B cell (primary cell): ENCODE data around the gene SPACA5B. TPM values are rescaled to one million over a fixed set of nuclear protein-coding genes. Genes with fewer than 3 reads are reported as not detected.
"Not testable (repeated sequence)": the region's sequence is repeated elsewhere in the genome, so short reads cannot be mapped to it uniquely, and the experiment has no call there.

Experiments used
- ATAC-seq: fragments of 200-7000 bp; cut with Tn5 transposase; one replicate; pipeline ENCODE4 v1.10.0; 2021; ENCODE audit warnings: low read depth, mild to moderate bottlenecking, moderate number of reproducible peaks, moderate library complexity
- CTCF ChIA-PET: fragments of 350-600 bp; sonication (Branson Sonifier 250); formaldehyde crosslinking; loops from one replicate; lab custom pipeline; 2021; ENCODE audit warnings: antibody characterized with exemption, inconsistent platforms; lab: Charles Lee
- POLR2A ChIA-PET: fragments of 350-600 bp; sonication (Branson Sonifier 250); formaldehyde crosslinking; loops from one replicate; lab custom pipeline; 2021; ENCODE audit warnings: antibody characterized with exemption; lab: Charles Lee
- DNase-seq: peaks from one replicate; pipeline ENCODE4 v3.0.0; 2013
- H2AFZ ChIP-seq: 2 replicates; pipeline ENCODE4 v1.6.1; 2012; ENCODE audit warnings: mild to moderate bottlenecking, low read depth, low read length; ENCODE audit not compliant: insufficient read depth, poor library complexity, severe bottlenecking
- H3K27ac ChIP-seq, 2 donors: 1 replicate in 1 of 2; 2 replicates in 1 of 2; pipeline ENCODE4 v1.5.1; 2012 to 2013; ENCODE audit warnings: low read length in 2 of 2, mild to moderate bottlenecking in 2 of 2, moderate library complexity in 1 of 2
- H3K27me3 ChIP-seq, 4 experiments: fragments of 200-600 bp in 1 of 4; sonication (generic) in 1 of 4; replicated peaks in 1 of 4; 1 replicate in 2 of 4; 2 replicates in 2 of 4; pipeline versions ENCODE4 v1.6.1 to v1.7.0; 2013 to 2016; ENCODE audit warnings: low read length in 3 of 4, mild to moderate bottlenecking in 2 of 4, mixed read lengths in 1 of 4, moderate library complexity in 1 of 4; ENCODE audit not compliant: insufficient read depth in 4 of 4, control insufficient read depth in 3 of 4; ENCODE audit errors: control extremely low read depth in 1 of 4
- H3K36me3 ChIP-seq, 2 experiments: replicated peaks in 1 of 2; 1 replicate in 1 of 2; 2 replicates in 1 of 2; pipeline versions ENCODE4 v1.6.1 to v1.7.1; 2013; ENCODE audit warnings: low read length in 1 of 2; ENCODE audit not compliant: insufficient read depth in 2 of 2, control insufficient read depth in 1 of 2; ENCODE audit errors: control extremely low read depth in 1 of 2, extremely low read depth in 1 of 2
- H3K4me1 ChIP-seq, 2 donors: fragments of 200-600 bp in 1 of 2; sonication (generic) in 1 of 2; 1 replicate in 1 of 2; 2 replicates in 1 of 2; pipeline versions ENCODE4 v1.5.1 to v1.6.1; 2013 to 2017; ENCODE audit warnings: low read length in 2 of 2; ENCODE audit not compliant: control insufficient read depth in 2 of 2, insufficient read depth in 2 of 2
- H3K4me2 ChIP-seq: replicated peaks from 2 replicates; pipeline ENCODE3; 2012; ENCODE audit warnings: mild to moderate bottlenecking, low read depth, low read length; ENCODE audit not compliant: poor library complexity, severe bottlenecking
- H3K4me3 ChIP-seq, 5 experiments: fragments of 200-600 bp in 1 of 5; sonication (generic) in 1 of 5; 1 replicate in 3 of 5; 2 replicates in 2 of 5; pipeline versions ENCODE4 v1.5.1 to v1.7.0; 2011 to 2016; ENCODE audit warnings: low read length in 4 of 5, mild to moderate bottlenecking in 4 of 5, low read depth in 2 of 5, control low read depth in 1 of 5, moderate library complexity in 1 of 5; ENCODE audit not compliant: insufficient read depth in 1 of 5; ENCODE audit errors: control extremely low read depth in 1 of 5, extremely low read depth in 1 of 5
- H3K79me2 ChIP-seq: fragments of 200-600 bp; sonication (generic); one replicate; pipeline ENCODE4 v1.6.0; 2016; ENCODE audit warnings: low read length; ENCODE audit not compliant: control insufficient read depth, insufficient read depth
- H3K9ac ChIP-seq: fragments of 200-600 bp; sonication (generic); 2 replicates; pipeline ENCODE4 v1.6.1; 2017; ENCODE audit warnings: mild to moderate bottlenecking, low read length, moderate library complexity
- H3K9me3 ChIP-seq, 3 donors: one replicate each; pipeline versions ENCODE4 v1.6.1 to v1.7.1; 2013; ENCODE audit warnings: low read length in 2 of 3; ENCODE audit not compliant: control insufficient read depth in 2 of 3, insufficient read depth in 1 of 3; ENCODE audit errors: control extremely low read depth in 1 of 3
- H4K20me1 ChIP-seq: 2 replicates; pipeline ENCODE4 v1.6.0; 2012; ENCODE audit warnings: mild to moderate bottlenecking, low read length; ENCODE audit not compliant: insufficient read depth, control insufficient read depth, poor library complexity, severe bottlenecking
- H3K27ac Mint-ChIP-seq: one replicate; pipeline ENCODE4 v1.8.0; 2021; ENCODE audit warnings: mixed read lengths
- H3K27me3 Mint-ChIP-seq: one replicate; pipeline ENCODE4 v1.8.0; 2021; ENCODE audit warnings: mixed read lengths
- H3K4me1 Mint-ChIP-seq: one replicate; pipeline ENCODE4 v1.8.0; 2021; ENCODE audit warnings: mixed read lengths
- H3K4me3 Mint-ChIP-seq: one replicate; pipeline ENCODE4 v1.8.0; 2021; ENCODE audit warnings: mixed read lengths
- H3K9me3 Mint-ChIP-seq: one replicate; pipeline ENCODE4 v1.8.0; 2022; ENCODE audit warnings: mixed read lengths; ENCODE audit not compliant: insufficient read depth
- EZH2 ChIP-seq: IDR thresholded peaks from 2 replicates; pipeline ENCODE4 v1.6.1; 2012; ENCODE audit warnings: borderline replicate concordance, low read depth, mild to moderate bottlenecking, moderate library complexity, low read length; ENCODE audit not compliant: insufficient read depth, poor library complexity, severe bottlenecking
- WGBS: methylation state at CpG from one replicate; pipeline ENCODE4 v1.1.5; 2013; ENCODE audit warnings: missing lambda C conversion rate; ENCODE audit not compliant: insufficient coverage; 5-methylcytosine and 5-hydroxymethylcytosine counted together
- intact Hi-C: fragments of 100-400 bp; cut with micrococcal nuclease; formaldehyde crosslinking; loops from one replicate; pipeline ENCODE4 v1.10.0; 2022
- polyA plus RNA-seq: library from polyadenylated mRNA; depleted of rRNA; stranded (reverse); fragments of >200 nt; gene quantifications from 2 replicates; pipeline ENCODE4 v1.2.3, GENCODE V29; 2012
- total RNA-seq, 2 donors: library from RNA; stranded (reverse); fragments of 120-200 nt in 1 of 2; gene quantifications; 1 replicate in 1 of 2; 2 replicates in 1 of 2; pipeline versions ENCODE4 v1.2.3 to v1.2.4, GENCODE V29; 2013 to 2022
- TF ChIP-seq, protein P1 (sequence below): fragments of 200-600 bp; IDR thresholded peaks from one replicate; pipeline ENCODE4 v1.8.0; 2022; ENCODE audit warnings: antibody characterized with exemption, mild to moderate bottlenecking

SPACA5B gene
- total and polyA plus RNA-seq, 2 donors (not counting 1 experiment from before 2014, with no cell fraction given): not detected

DNA sequence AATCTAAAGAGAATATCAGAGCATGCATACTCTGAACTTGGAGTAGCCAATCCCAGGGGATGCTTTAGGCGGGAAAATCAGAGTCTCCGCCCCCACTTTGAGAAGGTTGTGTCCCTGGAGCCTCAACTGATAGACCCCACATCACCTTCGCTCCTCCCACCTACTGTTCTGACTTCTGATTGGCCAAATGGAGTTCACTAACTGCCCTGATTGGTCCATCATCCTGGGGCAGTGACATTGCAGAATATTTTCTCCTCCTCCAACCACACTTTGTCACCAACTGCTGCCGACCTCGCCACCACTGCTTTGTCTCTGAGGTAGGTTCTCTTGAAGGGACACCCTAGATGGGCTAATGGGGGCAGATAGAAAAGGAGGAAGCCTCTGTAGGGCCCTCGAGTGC is 22.7 kb upstream of the SPACA5B start:
- Histone ChIP-seq H3K4me3 (no peak overlapping the region), H3K4me2 (no peak overlapping the region), H3K36me3 (no peaks in the 10 kb centered on the region), H3K79me2 (no peaks in the 10 kb centered on the region), H4K20me1 (no peaks in the 10 kb centered on the region), H3K27ac (no peak overlapping the region), H3K9ac (no peak overlapping the region), H2AFZ (no peak overlapping the region), H3K9me3 (no peaks in the 10 kb centered on the region), H3K4me1 (no peaks in the 10 kb centered on the region), H3K27me3 (no peaks in the 10 kb centered on the region)
- DNase-seq (no peak), ATAC-seq (no peak)
- Mint-ChIP-seq H3K4me1 (no peaks in the 10 kb centered on the region), H3K27ac (no peak overlapping the region), H3K9me3 (no peaks in the 10 kb centered on the region), H3K4me3 (no peak overlapping the region), H3K27me3 (no peaks in the 10 kb centered on the region)
- intact Hi-C loops: no loop called here
- 100% methylated on average over 2 of the region's 6 CpGs for WGBS
- TF ChIP-seq, protein P1, sequence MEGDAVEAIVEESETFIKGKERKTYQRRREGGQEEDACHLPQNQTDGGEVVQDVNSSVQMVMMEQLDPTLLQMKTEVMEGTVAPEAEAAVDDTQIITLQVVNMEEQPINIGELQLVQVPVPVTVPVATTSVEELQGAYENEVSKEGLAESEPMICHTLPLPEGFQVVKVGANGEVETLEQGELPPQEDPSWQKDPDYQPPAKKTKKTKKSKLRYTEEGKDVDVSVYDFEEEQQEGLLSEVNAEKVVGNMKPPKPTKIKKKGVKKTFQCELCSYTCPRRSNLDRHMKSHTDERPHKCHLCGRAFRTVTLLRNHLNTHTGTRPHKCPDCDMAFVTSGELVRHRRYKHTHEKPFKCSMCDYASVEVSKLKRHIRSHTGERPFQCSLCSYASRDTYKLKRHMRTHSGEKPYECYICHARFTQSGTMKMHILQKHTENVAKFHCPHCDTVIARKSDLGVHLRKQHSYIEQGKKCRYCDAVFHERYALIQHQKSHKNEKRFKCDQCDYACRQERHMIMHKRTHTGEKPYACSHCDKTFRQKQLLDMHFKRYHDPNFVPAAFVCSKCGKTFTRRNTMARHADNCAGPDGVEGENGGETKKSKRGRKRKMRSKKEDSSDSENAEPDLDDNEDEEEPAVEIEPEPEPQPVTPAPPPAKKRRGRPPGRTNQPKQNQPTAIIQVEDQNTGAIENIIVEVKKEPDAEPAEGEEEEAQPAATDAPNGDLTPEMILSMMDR: no peak
- no peak for TF ChIP-seq EZH2
- ChIA-PET CTCF (no interaction called here), POLR2A (no interaction called here)

DNA sequence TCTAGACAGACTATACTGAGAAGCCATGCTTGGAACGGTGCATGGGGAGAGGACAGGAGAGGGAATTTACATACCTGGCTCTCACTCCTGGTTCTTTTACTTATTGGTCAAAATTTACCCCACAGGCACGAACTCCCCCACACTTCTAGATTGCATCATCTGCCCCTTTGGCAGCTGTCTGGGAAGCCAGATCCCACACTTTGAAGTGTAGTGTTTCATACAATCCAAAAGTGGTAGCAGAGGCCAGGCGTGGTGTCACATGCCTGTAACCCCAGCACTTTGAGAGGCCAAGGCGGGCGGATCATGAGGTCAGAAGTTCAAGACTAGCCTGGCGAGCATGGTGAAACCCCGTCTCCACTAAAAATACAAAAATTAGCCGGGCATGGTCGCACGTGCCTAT is 5.1 kb upstream of the SPACA5B start:
- H3K36me3 ChIP-seq, H2AFZ ChIP-seq, H3K4me2 ChIP-seq, H3K4me1 ChIP-seq, POLR2A ChIA-PET, H3K79me2 ChIP-seq, H3K9me3 ChIP-seq, H3K27ac ChIP-seq, H4K20me1 ChIP-seq, H3K4me3 Mint-ChIP-seq, H3K4me3 ChIP-seq, H3K27ac Mint-ChIP-seq, H3K9ac ChIP-seq, H3K9me3 Mint-ChIP-seq, H3K27me3 ChIP-seq, H3K4me1 Mint-ChIP-seq, H3K27me3 Mint-ChIP-seq, CTCF ChIA-PET, DNase-seq, intact Hi-C loops, ATAC-seq: not testable (repeated sequence)
- WGBS: no CpG with 5 or more reads among the region's 10 CpGs

DNA sequence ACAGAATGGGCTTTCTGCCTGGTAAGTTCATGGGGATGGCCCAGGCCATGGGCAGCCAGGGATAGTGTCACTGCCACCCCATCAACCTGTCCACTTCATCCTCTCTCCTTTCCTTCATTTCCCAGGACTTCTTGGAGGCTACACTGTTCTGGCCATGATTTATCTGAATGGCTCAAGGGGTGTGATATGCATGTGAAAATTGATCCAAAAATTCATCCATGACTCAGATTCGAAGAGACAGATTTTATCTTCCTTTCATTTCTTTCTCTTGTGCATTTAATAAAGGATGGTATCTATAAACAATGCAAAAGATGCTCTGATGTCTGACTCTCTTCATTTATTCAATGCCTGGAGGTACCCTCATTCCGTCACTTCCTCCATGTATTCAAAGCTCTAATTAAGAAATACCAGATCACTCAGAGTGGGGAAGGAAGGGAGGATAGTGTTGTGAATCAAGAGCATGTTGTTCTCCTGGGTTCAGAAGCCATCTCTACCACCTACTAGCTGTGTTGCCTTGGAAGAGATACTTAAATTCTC is 1.9 kb downstream of the SPACA5B start:
- intact Hi-C loops, H3K9ac ChIP-seq, H3K9me3 Mint-ChIP-seq, H3K27ac Mint-ChIP-seq, H3K27me3 ChIP-seq, H3K36me3 ChIP-seq, H3K27me3 Mint-ChIP-seq, H3K4me2 ChIP-seq, POLR2A ChIA-PET, CTCF ChIA-PET, H3K4me1 Mint-ChIP-seq, H3K4me3 ChIP-seq, H4K20me1 ChIP-seq, H3K27ac ChIP-seq, ATAC-seq, H3K4me3 Mint-ChIP-seq, DNase-seq, H3K4me1 ChIP-seq, H3K79me2 ChIP-seq, H2AFZ ChIP-seq, H3K9me3 ChIP-seq: not testable (repeated sequence)
- WGBS: no CpG with 5 or more reads among the region's 2 CpGs
